K562 (cell line): ENCODE results near the gene TMEM164. TPM values are rescaled to one million over a fixed set of nuclear protein-coding genes. Genes with fewer than 3 reads are reported as not detected.
A peak's percentile ranks its signal among the peaks of the same experiment; 100 is the strongest.

Source experiments
- CHAMP1 ChIP-seq: fragments of 450-650 bp; IDR thresholded peaks from 2 replicates; pipeline ENCODE4 v1.6.1; 2016; ENCODE audit warnings: mild to moderate bottlenecking
- GTF3C2 ChIP-seq: IDR thresholded peaks from 3 replicates; pipeline ENCODE4 v1.6.1; 2011; ENCODE audit warnings: borderline replicate concordance, mild to moderate bottlenecking, moderate library complexity; ENCODE audit not compliant: insufficient read length; ENCODE audit errors: extremely low read depth
- HDAC1 ChIP-seq, 2 experiments: fragments of 450-650 bp; IDR thresholded peaks; 2 replicates each; pipeline ENCODE4 v1.6.1; 2016 to 2017; ENCODE audit warnings: inconsistent platforms in 1 of 2, mild to moderate bottlenecking in 1 of 2, moderate library complexity in 1 of 2
- HMG20A ChIP-seq: fragments of 450-650 bp; formaldehyde crosslinking; conservative IDR thresholded peaks from 2 replicates; pipeline ENCODE4 v1.4.0; 2020; ENCODE audit warnings: mild to moderate bottlenecking, mixed read lengths
- HNRNPL ChIP-seq: fragments of 200-400 bp; formaldehyde crosslinking; IDR thresholded peaks from 2 replicates; pipeline ENCODE4 v1.6.1; 2017; ENCODE audit warnings: low read depth, mild to moderate bottlenecking, low read length
- HSF4 ChIP-seq: fragments of 250-450 bp; sonication (Bioruptor Pico); IDR thresholded peaks from 2 replicates; pipeline ENCODE4 v2.1.2; 2022; ENCODE audit warnings: mild to moderate bottlenecking, moderate library complexity, borderline replicate concordance
- IRF2 ChIP-seq: sonication (generic); formaldehyde crosslinking; IDR thresholded peaks from 2 replicates; pipeline ENCODE4 v1.8.1; 2022; ENCODE audit warnings: mild to moderate bottlenecking, missing genetic modification reagents
- NFIC ChIP-seq: fragments of 450-650 bp; IDR thresholded peaks from 2 replicates; pipeline ENCODE4 v1.6.1; 2017; ENCODE audit warnings: mild to moderate bottlenecking, inconsistent platforms
- NR2C2 ChIP-seq, 2 experiments: fragments of 200-800 bp in 1 of 2; sonication (Bioruptor generic) in 1 of 2; sonication (generic) in 1 of 2; formaldehyde crosslinking in 1 of 2; IDR thresholded peaks; 2 replicates each; pipeline versions ENCODE4 v1.6.1 to v1.8.0; 2016 to 2022; ENCODE audit warnings: mild to moderate bottlenecking in 1 of 2, missing compliant biosample characterization in 1 of 2, missing genetic modification characterization in 1 of 2, missing genetic modification reagents in 1 of 2
- RBFOX2 ChIP-seq: fragments of 200-400 bp; formaldehyde crosslinking; IDR thresholded peaks from 2 replicates; pipeline ENCODE4 v1.6.1; 2017; ENCODE audit warnings: low read depth, mild to moderate bottlenecking, low read length, moderate library complexity
- RBM14 ChIP-seq: fragments of 200-400 bp; formaldehyde crosslinking; IDR thresholded peaks from 2 replicates; pipeline ENCODE4 v1.6.1; 2018; ENCODE audit warnings: low read depth, mild to moderate bottlenecking, low read length, moderate library complexity, borderline replicate concordance; ENCODE audit not compliant: insufficient read depth
- SPI1 ChIP-seq: IDR thresholded peaks from 2 replicates; pipeline ENCODE4 v1.6.1; 2011; ENCODE audit warnings: low read depth, low read length, control low read depth, borderline replicate concordance
- TEAD4 ChIP-seq, 2 experiments: sonication (generic) in 1 of 2; formaldehyde crosslinking in 1 of 2; IDR thresholded peaks; 2 replicates each; pipeline versions ENCODE4 v1.6.1 to v1.8.0; 2012 to 2022; ENCODE audit warnings: borderline replicate concordance in 1 of 2, inconsistent platforms in 1 of 2, low read length in 1 of 2, mild to moderate bottlenecking in 1 of 2, missing genetic modification reagents in 1 of 2
- THAP12 ChIP-seq: fragments of 250-450 bp; sonication (Bioruptor Pico); IDR thresholded peaks from 2 replicates; pipeline ENCODE4 v1.9.0; 2021; ENCODE audit warnings: mild to moderate bottlenecking, inconsistent platforms
- YBX1 ChIP-seq: fragments of 450-650 bp; IDR thresholded peaks from 2 replicates; pipeline ENCODE4 v1.7.1; 2016; ENCODE audit warnings: mild to moderate bottlenecking
- ZNF140 ChIP-seq: fragments of 250-450 bp; sonication (Bioruptor Pico); IDR thresholded peaks from 2 replicates; pipeline ENCODE4 v1.8.0; 2021; ENCODE audit warnings: moderate library complexity, mild to moderate bottlenecking, inconsistent platforms
- ZNF766 ChIP-seq: fragments of 200-800 bp; sonication (Bioruptor generic); conservative IDR thresholded peaks from 2 replicates; pipeline ENCODE4 v1.6.1; 2016; ENCODE audit warnings: missing genetic modification characterization, missing compliant biosample characterization
- polyA plus RNA-seq, 8 experiments: library from polyadenylated mRNA; depleted of rRNA in 4 of 8; stranded (reverse) in 5 of 8; unstranded in 3 of 8; fragments of >200 nt; fragmentation: Nextera tagmentation in 2 of 8; fragmentation: Illumina TruSeq in 1 of 8; extraction: Ambion mirVana in 2 of 8; extraction: Trizol in 1 of 8; gene quantifications; 2 replicates each; pipeline versions ENCODE4 v1.2.1 to v1.2.3, GENCODE V29; 2011 to 2014; ENCODE audit warnings: inconsistent platforms in 1 of 8, missing spikeins in 1 of 8
- total RNA-seq, 7 experiments: library from RNA; depleted of rRNA in 6 of 7; stranded (reverse); fragments of >200 nt in 6 of 7; fragmentation: Illumina TruSeq in 2 of 7; extraction: Trizol in 2 of 7; gene quantifications; 2 replicates each; pipeline versions ENCODE4 v1.2.1 to v1.2.3, GENCODE V29; 2011 to 2021; ENCODE audit warnings: low replicate concordance in 1 of 7

Gene TMEM164
- total and polyA plus RNA-seq, 9 of the 15 experiments (the other 6 are each of a cell fraction or from before 2014, with no cell fraction given), result 2.4 to 57.3 (median 23.1) TPM

GRCh38 chrX:110003167-110004156, 548 bp downstream of the TMEM164 start (continued):
- TF ChIP-seq CHAMP1, result no peak
- no peak for TF ChIP-seq HMG20A
- TF ChIP-seq ZNF766 (CRISPR knock-in tag), result no peak
- no peak for TF ChIP-seq NR2C2 (CRISPR knock-in tag; IDR thresholded peaks at IDR 0.05)
- peak; percentile 27; the same call in 1 of the 2 replicates for TF ChIP-seq NR2C2 (tag; IDR thresholded peaks at IDR 0.05)
- no peak for TF ChIP-seq ZNF140 (CRISPR knock-in tag)
- TF ChIP-seq THAP12 (CRISPR knock-in tag), result 0 out of 2 replicates have a peak, but pooled peaks have one; percentile 32
- TF ChIP-seq YBX1, result no peak
- TF ChIP-seq HSF4 (CRISPR knock-in tag), result no peak
- no peak for TF ChIP-seq HNRNPL
- TF ChIP-seq IRF2 (CRISPR knock-in tag), result no peak
- TF ChIP-seq TEAD4 (IDR thresholded peaks at IDR 0.05; ENCODE audit: low read length), result no peak
- no peak for TF ChIP-seq TEAD4 (CRISPR knock-in tag; IDR thresholded peaks at IDR 0.05; ENCODE audit: borderline replicate concordance)
- peak; percentile 90 for TF ChIP-seq NFIC
- TF ChIP-seq HDAC1 (IDR thresholded peaks at IDR 0.05), result peak in 1 of 2 experiments; percentile 48; a peak in 2 of 4 replicates
- peak; percentile 4 for TF ChIP-seq RBFOX2
- TF ChIP-seq RBM14, result no peak
- peak; percentile 33; the same call in 1 of the 2 replicates for TF ChIP-seq SPI1
- no peak for TF ChIP-seq GTF3C2
